SKM-1 treated with dmso at 0.1 percent for 144 hours (cell line): ENCODE results near the gene ACSL4.
"Not testable (repeated sequence)": the region's sequence is repeated elsewhere in the genome, so short reads cannot be mapped to it uniquely, and the experiment has no call there.

Experiments used
- DNase-seq: peaks from one replicate; lab custom pipeline; 2025; ENCODE audit not compliant: unreplicated experiment; lab: John Stamatoyannopoulos, UW

ACSL4 gene

GRCh38 chrX:109732807-109733612, at the start of gene ACSL4:
Gene ACSL4, minus strand, starts transcription at chrX:109733257. Its CDS starts 49,894 bp downstream, at chrX:109683363.
- DNase-seq: peak; percentile 62

- no peak for DNase-seq
Measured at GRCh38 chrX:109777749-109778148, 44.7 kb upstream of the ACSL4 start.

DNA sequence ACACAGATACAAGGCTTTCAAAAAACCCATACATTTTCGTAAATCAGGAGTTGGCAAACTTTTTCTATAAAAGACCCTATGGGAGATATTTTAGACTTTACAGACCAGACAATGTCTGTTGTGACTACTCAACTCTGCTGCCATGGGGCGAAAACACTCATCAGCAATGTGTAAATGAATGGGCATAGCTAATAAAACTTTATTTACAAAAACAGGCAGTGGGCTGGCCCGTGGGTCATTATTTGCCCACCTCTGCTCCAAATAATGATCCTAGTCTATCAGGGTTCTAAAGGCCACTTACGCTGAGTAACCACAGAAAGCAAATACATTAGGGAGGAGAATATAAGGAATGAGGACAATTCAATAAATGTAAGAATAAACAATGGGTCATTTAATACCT, 43.9 kb upstream of the ACSL4 start:
- no peak for DNase-seq

- DNase-seq: no peak
Measured at GRCh38 chrX:109776432-109776831, 43.4 kb upstream of the ACSL4 start.

DNA sequence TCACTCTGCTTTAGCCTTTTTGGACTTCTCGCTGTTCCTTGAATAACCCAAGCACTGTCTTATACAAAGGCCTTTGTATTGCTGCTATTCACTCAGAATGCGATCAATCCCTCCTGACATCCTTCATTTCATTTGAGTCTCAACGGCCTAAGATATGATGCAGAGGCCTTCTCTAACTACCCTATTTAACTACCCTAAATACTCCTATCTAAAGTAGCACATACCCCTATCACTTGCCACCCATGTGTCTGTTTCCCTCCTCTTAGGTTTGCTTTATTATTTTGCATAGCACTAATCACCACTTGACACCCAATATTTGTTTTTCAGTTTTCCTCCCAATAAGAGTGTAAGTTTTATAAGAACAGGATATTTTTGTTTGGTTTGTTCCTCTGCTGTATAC, 42.3 kb upstream of the ACSL4 start:
- DNase-seq: no peak

DNA sequence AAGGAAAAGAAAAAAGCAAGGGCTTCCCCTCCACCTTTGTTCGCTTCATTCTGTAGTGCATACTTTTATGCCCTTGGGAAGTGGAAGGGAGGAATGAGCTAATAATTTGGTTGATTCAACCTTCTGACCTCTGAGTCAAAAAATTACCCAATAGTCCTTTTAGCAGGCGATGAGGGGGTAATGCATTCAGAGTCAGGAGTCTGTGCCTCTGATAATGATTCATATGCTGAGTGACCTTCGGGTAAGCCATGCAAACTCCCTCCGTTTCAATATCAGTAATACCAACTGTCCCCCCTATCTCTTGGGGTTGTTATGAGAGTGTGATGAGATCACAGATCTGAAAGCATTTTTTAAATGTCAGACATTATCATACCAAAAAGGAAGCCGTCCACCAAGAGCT, 41.6 kb upstream of the ACSL4 start:
- no peak for DNase-seq

DNA sequence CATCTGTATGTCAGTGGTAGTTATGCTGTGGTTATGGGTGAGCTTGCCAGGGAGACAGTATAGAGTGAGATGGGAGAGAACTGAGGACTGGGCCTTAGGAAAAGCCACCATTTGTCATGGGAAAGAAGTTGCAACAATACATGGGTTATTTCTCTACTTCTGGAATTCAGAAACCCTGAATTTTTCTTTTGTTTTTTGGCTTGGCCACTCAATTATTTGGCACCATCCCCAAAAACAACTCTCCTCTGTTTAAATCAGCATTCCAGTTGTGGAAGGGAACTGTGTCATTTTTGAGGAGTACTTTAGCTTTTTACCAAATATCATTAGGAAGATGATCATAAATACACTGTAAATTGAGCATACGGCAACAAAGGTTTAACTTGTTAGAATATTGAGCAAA, 41.1 kb upstream of the ACSL4 start:
- no peak for DNase-seq

GRCh38 chrX:109773374-109773773, 40.3 kb upstream of the ACSL4 start:
- no peak for DNase-seq

DNA sequence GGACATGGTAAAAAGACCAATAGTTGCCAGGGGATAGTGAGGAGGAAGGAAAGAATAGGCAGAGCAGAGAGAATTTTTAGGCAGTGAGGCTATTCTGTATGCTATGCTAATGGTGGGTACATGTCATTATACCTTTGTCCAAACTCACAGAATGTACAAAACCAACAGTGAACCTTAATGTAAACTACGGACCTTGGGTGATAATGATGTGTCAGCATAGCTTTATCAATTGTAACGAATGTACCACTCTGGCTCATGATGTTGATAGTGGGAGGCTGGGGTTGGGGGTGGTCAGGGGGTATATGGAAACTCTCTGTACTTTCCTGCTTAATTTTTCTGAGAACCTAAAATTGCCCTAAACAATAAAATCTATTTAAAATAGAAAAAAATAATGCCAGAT, 37.7 kb upstream of the ACSL4 start:
- no peak for DNase-seq

DNA sequence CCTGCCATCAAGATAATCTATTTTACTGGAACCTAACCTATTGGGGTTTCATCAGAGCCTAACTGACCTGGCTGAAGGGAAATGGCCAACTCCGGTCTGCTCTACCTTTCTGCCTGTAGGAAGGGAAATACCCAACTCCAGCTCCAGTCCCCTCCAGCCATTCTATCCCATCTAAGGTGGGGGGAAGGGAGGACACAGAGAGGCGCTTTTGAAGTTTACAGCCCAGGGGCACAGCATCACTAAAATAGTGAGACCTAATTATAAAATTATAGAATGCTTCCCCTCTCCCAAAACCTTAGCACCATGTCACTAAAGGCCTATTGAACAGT, 27.8 kb upstream of the ACSL4 start:
- no peak for DNase-seq

- DNase-seq: no peak
Measured at GRCh38 chrX:109760209-109760921, 27.3 kb upstream of the ACSL4 start.

GRCh38 chrX:109753256-109753655, 20.2 kb upstream of the ACSL4 start:
- DNase-seq: no peak

GRCh38 chrX:109751698-109752097, 18.6 kb upstream of the ACSL4 start:
- no peak for DNase-seq

DNA sequence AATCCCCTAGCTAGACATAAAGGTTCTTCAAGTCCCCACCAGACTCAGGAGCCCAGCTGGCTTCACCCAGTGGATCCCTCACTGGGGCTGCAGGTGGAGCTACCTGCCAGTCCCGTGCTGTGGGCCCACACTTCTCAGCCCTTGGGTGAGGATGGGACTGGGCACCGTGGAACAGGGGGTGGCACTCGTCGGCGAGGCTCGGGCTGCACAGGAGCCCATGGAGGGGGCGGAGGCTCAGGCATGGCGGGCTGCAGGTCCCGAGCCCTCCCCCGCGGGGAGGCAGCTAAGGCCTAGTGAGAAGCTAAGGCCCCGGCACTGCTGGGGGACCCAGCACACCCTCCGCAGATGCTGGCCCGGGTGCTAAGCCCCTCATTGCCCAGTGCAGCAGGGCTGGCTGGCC, 16.1 kb upstream of the ACSL4 start:
- no peak for DNase-seq

DNA sequence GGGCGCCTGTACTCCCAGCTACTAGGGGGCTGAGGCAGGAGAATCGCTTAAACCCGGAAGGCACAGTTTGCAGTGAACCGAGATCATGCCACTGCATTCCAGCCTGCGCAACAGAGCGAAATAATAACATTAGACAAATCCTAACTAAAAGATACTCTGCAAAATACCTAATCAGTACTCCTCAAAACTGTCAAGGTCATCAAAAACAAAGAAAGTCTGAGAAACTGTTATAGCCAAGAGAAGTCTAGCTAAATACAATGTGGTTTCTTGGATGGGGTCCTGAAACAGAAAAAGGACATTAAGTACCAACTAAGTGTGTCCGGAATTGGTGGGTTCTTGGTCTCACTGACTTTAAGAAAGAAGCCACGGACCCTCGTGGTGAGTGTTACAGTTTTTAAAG, 14.6 kb upstream of the ACSL4 start:
- no peak for DNase-seq

GRCh38 chrX:109742722-109743121, 9.7 kb upstream of the ACSL4 start:
- no peak for DNase-seq

GRCh38 chrX:109740896-109741295, 7.8 kb upstream of the ACSL4 start:
- DNase-seq: not testable (repeated sequence)

- DNase-seq: no peak
Measured at GRCh38 chrX:109740433-109740809, 7.4 kb upstream of the ACSL4 start.

DNA sequence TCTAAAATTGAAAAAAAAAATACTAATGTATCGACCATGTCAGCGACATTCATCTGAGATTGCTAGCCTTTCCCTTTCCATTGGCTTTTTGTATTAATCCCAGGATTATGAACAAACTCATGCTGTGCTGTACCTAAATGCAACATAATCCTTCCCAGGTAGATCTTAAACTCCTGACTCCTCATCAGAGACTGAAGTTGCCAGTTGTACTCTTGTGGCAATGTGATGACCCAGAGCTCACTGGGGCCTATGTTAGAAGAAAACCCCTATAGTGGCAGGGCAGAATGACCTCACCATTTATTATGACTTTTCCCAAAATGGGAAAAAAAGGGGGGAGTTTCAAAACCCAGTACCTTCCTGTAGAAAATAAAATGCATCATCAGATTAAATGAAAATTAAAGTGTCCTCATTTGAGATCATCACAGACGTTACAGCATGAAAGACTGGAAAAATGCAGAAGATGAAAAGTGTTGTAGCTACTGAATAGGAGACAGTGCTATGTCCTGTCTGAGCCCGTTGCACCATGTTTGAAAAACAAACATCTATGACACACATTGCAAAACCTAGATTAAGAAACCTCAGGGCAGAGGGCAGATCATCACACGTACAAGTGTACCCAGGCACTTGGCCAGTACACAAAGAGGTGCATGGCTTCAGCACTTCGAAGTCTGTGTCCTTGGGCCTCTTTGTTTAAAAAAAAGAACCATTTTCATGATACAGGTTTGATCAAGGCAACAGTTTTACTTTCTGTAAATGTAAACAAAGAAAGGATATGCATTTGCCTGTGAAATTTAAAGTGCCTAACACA, 6.8 kb upstream of the ACSL4 start:
- DNase-seq: peak; percentile 55

- DNase-seq: peak; percentile 31
Measured at GRCh38 chrX:109735202-109735744, 2.2 kb upstream of the ACSL4 start.

GRCh38 chrX:109733613-109734083, 591 bp upstream of the ACSL4 start:
- no peak for DNase-seq
